HCT116 (cell line): ENCODE measurements around the gene EIF2B2. TPM values are rescaled to one million over a fixed set of nuclear protein-coding genes. Genes with fewer than 3 reads are reported as not detected.

Source experiments
- ATAC-seq: fragments of 200-7000 bp; cut with Tn5 transposase; 2 replicates; pipeline ENCODE4 v1.9.1; 2020; ENCODE audit warnings: mild to moderate bottlenecking, moderate library complexity
- BruUV-seq: library from RNA; stranded (reverse); fragments of 400-500 nt; replicated peaks from 2 replicates; lab custom pipeline; 2021; lab: Mats Ljungman, UMichigan
- CTCF ChIA-PET: fragments of 300-600 bp; sonication (Branson Sonifier 250); formaldehyde crosslinking; loops from one replicate; lab custom pipeline; 2021; ENCODE audit warnings: antibody characterized with exemption; lab: Charles Lee
- POLR2A ChIA-PET: fragments of 300-600, 350-600 bp; sonication (Branson Sonifier 250); formaldehyde crosslinking; loops from one replicate; lab custom pipeline; 2021; ENCODE audit warnings: antibody characterized with exemption; lab: Charles Lee
- RAD21 ChIA-PET, 2 experiments: fragments of 300-600 bp; sonication (Branson Sonifier 250); formaldehyde crosslinking; loops; one replicate each; lab custom pipeline; 2023; ENCODE audit warnings: low total read pairs in 2 of 2; ENCODE audit not compliant: uncharacterized antibody in 2 of 2, unreplicated experiment in 2 of 2, low non-redundant PET in 1 of 2; lab: Charles Lee
- DNase-seq: peaks from one replicate; pipeline ENCODE4 v3.0.0-alpha.2; 2010; ENCODE audit warnings: low read depth, low spot score
- H2AFZ ChIP-seq: fragments of 200-600 bp; shearing (Covaris generic), sonication (generic); 2 replicates; pipeline ENCODE4 v1.6.1; 2017; ENCODE audit warnings: low read depth, mixed run types, mixed read lengths, antibody characterized with exemption, low read length; ENCODE audit not compliant: poor library complexity, severe bottlenecking
- H3K27ac ChIP-seq: 2 replicates; pipeline ENCODE4 v1.5.1; 2012; ENCODE audit warnings: low read depth, low read length
- H3K27me3 ChIP-seq: fragments of 200-600 bp; sonication (generic); 2 replicates; pipeline ENCODE4 v1.6.1; 2016; ENCODE audit warnings: mixed run types, low read length, mixed read lengths; ENCODE audit not compliant: insufficient read depth
- H3K36me3 ChIP-seq, 2 experiments: fragments of 200-500 bp in 1 of 2; fragments of 200-600 bp in 1 of 2; sonication (Bioruptor generic) in 1 of 2; sonication (generic) in 1 of 2; 2 replicates each; pipeline versions ENCODE4 v1.5.1 to v1.6.1; 2014 to 2016; ENCODE audit warnings: low read length in 2 of 2, inconsistent platforms in 1 of 2, mixed read lengths in 1 of 2, mixed run types in 1 of 2; ENCODE audit not compliant: insufficient read depth in 2 of 2, control insufficient read depth in 1 of 2
- H3K4me1 ChIP-seq, 2 experiments: fragments of 200-600 bp in 1 of 2; sonication (generic) in 1 of 2; 2 replicates each; pipeline versions ENCODE4 v1.5.1 to v1.6.1; 2012 to 2017; ENCODE audit warnings: low read length in 2 of 2, inconsistent platforms in 1 of 2, mild to moderate bottlenecking in 1 of 2, mixed read lengths in 1 of 2, mixed run types in 1 of 2, moderate library complexity in 1 of 2; ENCODE audit not compliant: insufficient read depth in 2 of 2, control insufficient read depth in 1 of 2
- H3K4me2 ChIP-seq: fragments of 200-600 bp; sonication (generic); 2 replicates; pipeline ENCODE4 v1.6.1; 2017; ENCODE audit warnings: mixed run types, low read length, mixed read lengths
- H3K4me3 ChIP-seq, 2 experiments: fragments of 200-600 bp in 1 of 2; sonication (generic) in 1 of 2; replicated peaks in 1 of 2; 2 replicates each; pipeline ENCODE4 v1.5.1; 2011 to 2016; ENCODE audit warnings: low read length in 2 of 2, control low read depth in 1 of 2, low read depth in 1 of 2, mild to moderate bottlenecking in 1 of 2, mixed read lengths in 1 of 2, mixed run types in 1 of 2
- H3K79me2 ChIP-seq: fragments of 200-600 bp; sonication (generic); 2 replicates; pipeline ENCODE4 v1.6.1; 2017; ENCODE audit warnings: mild to moderate bottlenecking, mixed run types, low read length, moderate library complexity, mixed read lengths; ENCODE audit not compliant: insufficient read depth
- H3K9ac ChIP-seq: fragments of 200-600 bp; sonication (generic); 2 replicates; pipeline ENCODE4 v1.6.1; 2016; ENCODE audit warnings: low read length, mixed read lengths
- H3K9me2 ChIP-seq: fragments of 200-600 bp; sonication (generic), shearing (Covaris generic); 2 replicates; pipeline ENCODE4 v1.6.1; 2017; ENCODE audit warnings: mixed run types, mild to moderate bottlenecking, moderate library complexity; ENCODE audit not compliant: insufficient read depth
- H3K9me3 ChIP-seq, 2 experiments: fragments of 200-500 bp in 1 of 2; fragments of 200-600 bp in 1 of 2; sonication (Bioruptor generic) in 1 of 2; sonication (generic) in 1 of 2; 2 replicates each; pipeline ENCODE4 v1.6.1; 2014 to 2017; ENCODE audit warnings: low read length in 2 of 2, mixed read lengths in 2 of 2, inconsistent platforms in 1 of 2, low read depth in 1 of 2, mild to moderate bottlenecking in 1 of 2, mixed run types in 1 of 2, moderate library complexity in 1 of 2; ENCODE audit not compliant: control insufficient read depth in 1 of 2, insufficient read depth in 1 of 2
- H4K20me1 ChIP-seq: fragments of 200-600 bp; sonication (generic), shearing (Covaris generic); 2 replicates; pipeline ENCODE4 v1.6.1; 2017; ENCODE audit warnings: mixed run types, mild to moderate bottlenecking, moderate library complexity; ENCODE audit not compliant: insufficient read depth
- CBX3 ChIP-seq: IDR thresholded peaks from 2 replicates; pipeline ENCODE4 v1.6.1; 2012; ENCODE audit warnings: low read depth
- CEBPB ChIP-seq: IDR thresholded peaks from 2 replicates; pipeline ENCODE4 v1.6.1; 2012; ENCODE audit warnings: low read depth
- EGR1 ChIP-seq: IDR thresholded peaks from 2 replicates; pipeline ENCODE4 v1.6.1; 2012; ENCODE audit warnings: low read depth
- ELF1 ChIP-seq: IDR thresholded peaks from 2 replicates; pipeline ENCODE4 v1.6.1; 2012; ENCODE audit warnings: low read depth, borderline replicate concordance
- EZH2 ChIP-seq: fragments of 200-600 bp; sonication (generic); IDR thresholded peaks from 2 replicates; pipeline ENCODE4 v1.6.1; 2017; ENCODE audit warnings: antibody characterized with exemption, mixed run types
- FOSL1 ChIP-seq: IDR thresholded peaks from 2 replicates; pipeline ENCODE4 v1.6.1; 2012; ENCODE audit warnings: low read depth
- JUND ChIP-seq: IDR thresholded peaks from 2 replicates; pipeline ENCODE4 v1.6.1; 2012
- POLR2A ChIP-seq: IDR thresholded peaks from 2 replicates; pipeline ENCODE4 v1.7.0; 2011; ENCODE audit warnings: borderline replicate concordance; ENCODE audit not compliant: insufficient read depth, insufficient read length; ENCODE audit errors: extremely low read depth
- POLR2AphosphoS5 ChIP-seq: IDR thresholded peaks from 2 replicates; pipeline ENCODE4 v1.6.1; 2011; ENCODE audit warnings: mild to moderate bottlenecking, low read depth, low read length, moderate library complexity
- RAD21 ChIP-seq: IDR thresholded peaks from 2 replicates; pipeline ENCODE4 v1.6.1; 2012; ENCODE audit warnings: low read depth, mild to moderate bottlenecking
- SP1 ChIP-seq: IDR thresholded peaks from 2 replicates; pipeline ENCODE4 v1.6.1; 2012; ENCODE audit warnings: low read depth
- SRF ChIP-seq: IDR thresholded peaks from 2 replicates; pipeline ENCODE4 v1.6.1; 2012; ENCODE audit warnings: low read depth
- YY1 ChIP-seq: IDR thresholded peaks from 2 replicates; pipeline ENCODE4 v1.6.1; 2011; ENCODE audit warnings: low read length, low read depth, moderate library complexity, mild to moderate bottlenecking; ENCODE audit not compliant: insufficient replicate concordance; ENCODE audit errors: extremely low read depth
- ZFX ChIP-seq: fragments of 450-650 bp; IDR thresholded peaks from 2 replicates; pipeline ENCODE4 v1.6.1; 2017
- ZNF274 ChIP-seq: fragments of 200-500 bp; sonication (Bioruptor generic); IDR thresholded peaks from 2 replicates; pipeline ENCODE4 v1.6.1; 2014; ENCODE audit warnings: mild to moderate bottlenecking, low read depth, low read length, inconsistent platforms
- intact Hi-C: fragments of 100-400 bp; cut with micrococcal nuclease; formaldehyde crosslinking; loops from 2 replicates; pipeline ENCODE4 v1.10.0; 2022
- total RNA-seq: library from RNA; stranded (reverse); gene quantifications from one replicate; pipeline ENCODE4 v1.2.1, GENCODE V29; 2021; ENCODE audit not compliant: unreplicated experiment
- TF ChIP-seq, protein P1 (sequence below): IDR thresholded peaks from 2 replicates; pipeline ENCODE4 v1.6.1; 2012; ENCODE audit warnings: low read depth
- TF ChIP-seq, protein P2 (sequence below): IDR thresholded peaks from 2 replicates; pipeline ENCODE4 v1.6.1; 2011; ENCODE audit warnings: mild to moderate bottlenecking, low read length, moderate library complexity; ENCODE audit not compliant: insufficient replicate concordance; ENCODE audit errors: extremely low read depth
- TF ChIP-seq, protein P3 (sequence below), 3 experiments: fragments of 200-600 bp in 1 of 3; sonication (generic) in 1 of 3; IDR thresholded peaks in 2 of 3; conservative IDR thresholded peaks in 1 of 3; 2 replicates each; pipeline ENCODE4 v1.5.1; 2012 to 2017; ENCODE audit warnings: low read depth in 2 of 3, low read length in 2 of 3, antibody characterized with exemption in 1 of 3, borderline replicate concordance in 1 of 3, control low read depth in 1 of 3, mild to moderate bottlenecking in 1 of 3, mixed read lengths in 1 of 3, mixed run types in 1 of 3, moderate library complexity in 1 of 3; ENCODE audit not compliant: insufficient read depth in 1 of 3
- TF ChIP-seq, protein P4 (sequence below): IDR thresholded peaks from 2 replicates; pipeline ENCODE4 v1.6.1; 2012

EIF2B2 gene
- total RNA-seq, 1 experiment from 2014 or later: 54.8 TPM

DNA sequence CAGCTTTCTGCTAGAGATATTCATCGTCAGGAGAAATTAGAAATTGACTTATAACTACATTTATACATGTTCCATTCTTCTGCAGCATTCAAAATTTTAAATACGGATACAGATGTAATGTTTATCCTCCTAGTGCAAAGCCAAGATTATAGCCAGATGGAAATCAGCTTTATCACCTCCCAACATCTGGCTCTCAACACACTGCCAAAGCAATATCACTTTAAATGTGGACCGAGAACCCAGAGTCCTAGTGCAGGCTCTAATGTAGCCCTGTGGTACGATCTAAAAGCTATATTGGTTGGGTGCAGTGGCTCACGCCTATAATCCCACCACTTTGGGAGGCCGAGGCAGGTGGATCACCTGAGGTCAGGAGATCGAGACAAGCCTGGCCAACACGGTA is 42.0 kb downstream of the EIF2B2 start (continued):
- TF ChIP-seq ELF1: no peak

DNA sequence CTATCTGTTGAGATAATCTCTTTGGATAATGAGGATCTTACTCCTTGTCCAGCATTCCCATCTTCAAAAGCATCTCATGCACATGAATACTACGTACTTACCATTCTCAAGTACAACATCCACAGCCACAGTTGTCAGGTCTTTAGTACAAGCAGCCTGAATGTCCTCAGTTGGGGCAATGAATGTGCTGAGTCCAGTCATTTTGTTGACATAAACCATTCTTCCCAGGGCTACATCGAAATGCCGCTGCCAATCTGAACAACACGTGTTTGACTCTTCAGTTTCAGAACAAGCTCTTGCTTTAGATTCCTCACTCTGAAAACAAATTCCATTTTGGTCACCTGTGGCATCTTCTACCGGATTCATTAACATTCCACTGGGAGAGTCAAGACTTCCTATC is 43.6 kb downstream of the EIF2B2 start:
- Histone ChIP-seq H3K79me2 (peaks cover 17% of the 10 kb centered on the region), H2AFZ (no peak overlapping the region), H3K4me2 (no peak overlapping the region), H3K27me3 (no peaks in the 10 kb centered on the region), H3K36me3 (peaks cover 0 to 7% of the 10 kb centered on the region in 2 experiments; a peak in 2 of 4 replicates), H3K9me2 (no peaks in the 10 kb centered on the region), H3K9ac (no peak overlapping the region), H3K4me1 (peaks cover 7 to 24% of the 10 kb centered on the region in 2 experiments; a peak in 3 of 4 replicates), H3K27ac (no peak overlapping the region), H4K20me1 (no peaks in the 10 kb centered on the region), H3K9me3 (no peaks in the 10 kb centered on the region), H3K4me3 (no peak overlapping the region)
- intact Hi-C loops: no loop called here
- DNase-seq: no peak
- TF ChIP-seq SRF (no peak), YY1 (no peak), ZFX (no peak), POLR2A (no peak), CBX3 (no peak), EGR1 (no peak), ELF1 (no peak), SP1 (no peak), JUND (no peak), POLR2AphosphoS5 (no peak), ZNF274 (no peak), FOSL1 (no peak), RAD21 (no peak), EZH2 (no peak), CEBPB (no peak)
- TF ChIP-seq, protein P1, sequence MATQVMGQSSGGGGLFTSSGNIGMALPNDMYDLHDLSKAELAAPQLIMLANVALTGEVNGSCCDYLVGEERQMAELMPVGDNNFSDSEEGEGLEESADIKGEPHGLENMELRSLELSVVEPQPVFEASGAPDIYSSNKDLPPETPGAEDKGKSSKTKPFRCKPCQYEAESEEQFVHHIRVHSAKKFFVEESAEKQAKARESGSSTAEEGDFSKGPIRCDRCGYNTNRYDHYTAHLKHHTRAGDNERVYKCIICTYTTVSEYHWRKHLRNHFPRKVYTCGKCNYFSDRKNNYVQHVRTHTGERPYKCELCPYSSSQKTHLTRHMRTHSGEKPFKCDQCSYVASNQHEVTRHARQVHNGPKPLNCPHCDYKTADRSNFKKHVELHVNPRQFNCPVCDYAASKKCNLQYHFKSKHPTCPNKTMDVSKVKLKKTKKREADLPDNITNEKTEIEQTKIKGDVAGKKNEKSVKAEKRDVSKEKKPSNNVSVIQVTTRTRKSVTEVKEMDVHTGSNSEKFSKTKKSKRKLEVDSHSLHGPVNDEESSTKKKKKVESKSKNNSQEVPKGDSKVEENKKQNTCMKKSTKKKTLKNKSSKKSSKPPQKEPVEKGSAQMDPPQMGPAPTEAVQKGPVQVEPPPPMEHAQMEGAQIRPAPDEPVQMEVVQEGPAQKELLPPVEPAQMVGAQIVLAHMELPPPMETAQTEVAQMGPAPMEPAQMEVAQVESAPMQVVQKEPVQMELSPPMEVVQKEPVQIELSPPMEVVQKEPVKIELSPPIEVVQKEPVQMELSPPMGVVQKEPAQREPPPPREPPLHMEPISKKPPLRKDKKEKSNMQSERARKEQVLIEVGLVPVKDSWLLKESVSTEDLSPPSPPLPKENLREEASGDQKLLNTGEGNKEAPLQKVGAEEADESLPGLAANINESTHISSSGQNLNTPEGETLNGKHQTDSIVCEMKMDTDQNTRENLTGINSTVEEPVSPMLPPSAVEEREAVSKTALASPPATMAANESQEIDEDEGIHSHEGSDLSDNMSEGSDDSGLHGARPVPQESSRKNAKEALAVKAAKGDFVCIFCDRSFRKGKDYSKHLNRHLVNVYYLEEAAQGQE: no peak
- TF ChIP-seq, protein P2, sequence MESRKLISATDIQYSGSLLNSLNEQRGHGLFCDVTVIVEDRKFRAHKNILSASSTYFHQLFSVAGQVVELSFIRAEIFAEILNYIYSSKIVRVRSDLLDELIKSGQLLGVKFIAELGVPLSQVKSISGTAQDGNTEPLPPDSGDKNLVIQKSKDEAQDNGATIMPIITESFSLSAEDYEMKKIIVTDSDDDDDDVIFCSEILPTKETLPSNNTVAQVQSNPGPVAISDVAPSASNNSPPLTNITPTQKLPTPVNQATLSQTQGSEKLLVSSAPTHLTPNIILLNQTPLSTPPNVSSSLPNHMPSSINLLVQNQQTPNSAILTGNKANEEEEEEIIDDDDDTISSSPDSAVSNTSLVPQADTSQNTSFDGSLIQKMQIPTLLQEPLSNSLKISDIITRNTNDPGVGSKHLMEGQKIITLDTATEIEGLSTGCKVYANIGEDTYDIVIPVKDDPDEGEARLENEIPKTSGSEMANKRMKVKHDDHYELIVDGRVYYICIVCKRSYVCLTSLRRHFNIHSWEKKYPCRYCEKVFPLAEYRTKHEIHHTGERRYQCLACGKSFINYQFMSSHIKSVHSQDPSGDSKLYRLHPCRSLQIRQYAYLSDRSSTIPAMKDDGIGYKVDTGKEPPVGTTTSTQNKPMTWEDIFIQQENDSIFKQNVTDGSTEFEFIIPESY: no peak
- TF ChIP-seq, protein P3, sequence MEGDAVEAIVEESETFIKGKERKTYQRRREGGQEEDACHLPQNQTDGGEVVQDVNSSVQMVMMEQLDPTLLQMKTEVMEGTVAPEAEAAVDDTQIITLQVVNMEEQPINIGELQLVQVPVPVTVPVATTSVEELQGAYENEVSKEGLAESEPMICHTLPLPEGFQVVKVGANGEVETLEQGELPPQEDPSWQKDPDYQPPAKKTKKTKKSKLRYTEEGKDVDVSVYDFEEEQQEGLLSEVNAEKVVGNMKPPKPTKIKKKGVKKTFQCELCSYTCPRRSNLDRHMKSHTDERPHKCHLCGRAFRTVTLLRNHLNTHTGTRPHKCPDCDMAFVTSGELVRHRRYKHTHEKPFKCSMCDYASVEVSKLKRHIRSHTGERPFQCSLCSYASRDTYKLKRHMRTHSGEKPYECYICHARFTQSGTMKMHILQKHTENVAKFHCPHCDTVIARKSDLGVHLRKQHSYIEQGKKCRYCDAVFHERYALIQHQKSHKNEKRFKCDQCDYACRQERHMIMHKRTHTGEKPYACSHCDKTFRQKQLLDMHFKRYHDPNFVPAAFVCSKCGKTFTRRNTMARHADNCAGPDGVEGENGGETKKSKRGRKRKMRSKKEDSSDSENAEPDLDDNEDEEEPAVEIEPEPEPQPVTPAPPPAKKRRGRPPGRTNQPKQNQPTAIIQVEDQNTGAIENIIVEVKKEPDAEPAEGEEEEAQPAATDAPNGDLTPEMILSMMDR (IDR thresholded peaks at IDR 0.05 in 2 of 3, conservative IDR thresholded peaks at IDR 0.05 in 1 of 3; ENCODE audit: borderline replicate concordance in 1 of 3, insufficient read depth in 1 of 3, low read depth in 2 of 3, low read length in 2 of 3): no peak
- TF ChIP-seq, protein P4, sequence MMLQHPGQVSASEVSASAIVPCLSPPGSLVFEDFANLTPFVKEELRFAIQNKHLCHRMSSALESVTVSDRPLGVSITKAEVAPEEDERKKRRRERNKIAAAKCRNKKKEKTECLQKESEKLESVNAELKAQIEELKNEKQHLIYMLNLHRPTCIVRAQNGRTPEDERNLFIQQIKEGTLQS: no peak
- ChIA-PET POLR2A (no interaction called here), RAD21 (no interaction called here), CTCF (no interaction called here)
- no peak for ATAC-seq
- BruUV-seq: no TSS peak
